Amygdala (tissue), 56 donors: Measurements from ENCODE around the gene GIGYF1.

Source experiments
- DNase-seq, 56 donors: peaks; one replicate each; lab custom pipeline; 2025; lab: John Stamatoyannopoulos, UW

GIGYF1 gene

DNA sequence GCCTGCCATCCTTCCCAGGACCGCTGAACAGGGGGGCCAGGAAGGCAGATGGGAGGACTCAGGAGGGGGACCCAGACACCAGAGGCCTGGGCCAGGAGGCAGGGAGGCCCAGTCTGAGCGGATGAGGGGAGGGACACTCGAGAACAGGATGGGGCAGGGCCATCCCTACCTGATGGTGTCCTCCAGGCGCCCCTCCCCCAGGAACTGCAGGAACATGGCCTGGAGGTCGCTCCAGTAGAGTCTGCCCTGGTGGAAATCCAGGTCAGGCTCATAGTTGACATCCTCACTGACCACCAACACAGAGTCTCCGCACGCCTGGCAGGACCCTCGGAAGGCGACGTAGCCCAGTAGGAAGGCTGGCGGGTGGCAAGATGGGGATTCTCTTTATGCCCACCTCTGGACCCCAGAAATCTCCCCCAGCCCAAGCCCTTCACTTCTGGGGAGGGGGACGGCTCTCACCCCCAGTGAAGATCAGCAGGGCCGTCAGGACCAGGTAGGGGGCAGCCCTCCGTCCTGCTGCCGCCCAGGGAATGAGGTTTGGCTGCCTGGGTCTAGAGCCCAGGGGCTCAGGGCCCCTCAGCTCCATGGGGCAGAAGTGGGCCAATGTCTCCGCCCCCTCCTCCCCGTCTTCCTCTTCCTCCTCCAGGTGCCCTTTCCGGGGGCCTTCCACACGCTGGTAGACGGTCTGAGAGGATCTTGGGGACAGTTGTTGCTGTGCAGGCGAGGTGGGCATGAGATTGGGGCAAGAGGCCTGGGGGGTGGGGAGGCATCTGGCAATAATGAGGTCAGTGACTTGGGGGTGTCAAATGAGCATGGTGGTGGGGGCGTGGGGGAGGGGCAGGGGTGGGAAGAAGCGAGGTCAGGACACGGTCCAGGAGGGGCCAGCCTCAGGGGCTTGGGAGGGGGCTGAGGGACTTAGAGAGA, 53.3 kb downstream of the GIGYF1 start:
- DNase-seq: no peak

GRCh38 chr7:100639995-100640516, 54.0 kb downstream of the GIGYF1 start:
- DNase-seq: no peak

- DNase-seq: peak in 19 of 56 donors; percentile 3 to 46 (median 13)
Measured at GRCh38 chr7:100632951-100633717, 60.9 kb downstream of the GIGYF1 start.

GRCh38 chr7:100630066-100630465, 64.0 kb downstream of the GIGYF1 start:
- DNase-seq: no peak
